Ovary (tissue), 3 donors: ENCODE results near the gene RAB8A.
"Not testable (repeated sequence)": the region's sequence is repeated elsewhere in the genome, so short reads cannot be mapped to it uniquely, and the experiment has no call there.

ENCODE experiments used
- CTCF ChIP-seq, 3 donors: fragments of 450-650 bp in 2 of 3; fragments of 200-600 bp in 1 of 3; IDR thresholded peaks; one replicate each; pipeline versions ENCODE4 v1.5.1 to v1.8.0; 2016 to 2022; ENCODE audit warnings: antibody characterized with exemption in 3 of 3, mild to moderate bottlenecking in 1 of 3
- EP300 ChIP-seq: sonication (generic); formaldehyde crosslinking; IDR thresholded peaks from one replicate; pipeline ENCODE4 v1.6.1; 2017; ENCODE audit warnings: antibody characterized with exemption
- POLR2A ChIP-seq: fragments of 450-650 bp; IDR thresholded peaks from one replicate; pipeline ENCODE4 v1.6.1; 2017; ENCODE audit warnings: antibody characterized with exemption, mild to moderate bottlenecking, moderate library complexity
- donor health status: DM: no; HTN: no; CAD: no.

GRCh38 chr19:16087404-16087803 lies 24.3 kb upstream of the RAB8A start:
- TF ChIP-seq CTCF (IDR thresholded peaks at IDR 0.05); POLR2A; EP300: not testable (repeated sequence)
